Heart right ventricle (tissue), 16 donors: ENCODE results near the gene UBTF. TPM values are rescaled to one million over a fixed set of nuclear protein-coding genes. Genes with fewer than 3 reads are reported as not detected.

Source experiments
- ATAC-seq, 8 donors: fragments of 200-7000 bp; cut with Tn5 transposase; one replicate each; pipeline ENCODE4 v1.9.1; 2020; ENCODE audit warnings: mild to moderate bottlenecking in 8 of 8, moderate library complexity in 8 of 8, moderate number of reproducible peaks in 1 of 8
- DNase-seq, 2 donors: peaks; one replicate each; pipeline ENCODE4 v3.0.0-alpha.2; 2020
- H3K27ac ChIP-seq, 10 donors: fragments of 200-600 bp; sonication (generic) in 2 of 10; one replicate each; pipeline versions ENCODE4 v1.5.0 to v1.8.0; 2020 to 2022; ENCODE audit warnings: mild to moderate bottlenecking in 3 of 10
- H3K27me3 ChIP-seq, 7 donors: fragments of 200-600 bp; one replicate each; pipeline ENCODE4 v1.8.0; 2021 to 2022; ENCODE audit warnings: mild to moderate bottlenecking in 2 of 7
- H3K36me3 ChIP-seq, 9 donors: fragments of 200-600 bp; sonication (generic) in 1 of 9; one replicate each; pipeline versions ENCODE4 v1.5.0 to v1.8.0; 2020 to 2022; ENCODE audit warnings: mild to moderate bottlenecking in 2 of 9
- H3K4me1 ChIP-seq, 9 donors: fragments of 200-600 bp; sonication (generic) in 1 of 9; one replicate each; pipeline versions ENCODE4 v1.5.0 to v1.8.0; 2020 to 2022; ENCODE audit warnings: mild to moderate bottlenecking in 4 of 9
- H3K4me3 ChIP-seq, 10 donors: fragments of 200-600 bp; sonication (generic) in 2 of 10; one replicate each; pipeline versions ENCODE4 v1.5.0 to v1.8.0; 2020 to 2022; ENCODE audit warnings: mild to moderate bottlenecking in 7 of 10, moderate library complexity in 2 of 10
- H3K9me3 ChIP-seq, 11 donors: fragments of 200-600 bp in 10 of 11; sonication (generic) in 2 of 11; one replicate each; pipeline versions ENCODE4 v1.5.0 to v1.8.0; 2013 to 2022; ENCODE audit warnings: mild to moderate bottlenecking in 2 of 11, control low read depth in 1 of 11, moderate library complexity in 1 of 11
- CTCF ChIP-seq, 9 donors: fragments of 200-600 bp; sonication (generic) in 2 of 9; IDR thresholded peaks; one replicate each; pipeline versions ENCODE4 v1.5.0 to v1.8.0; 2021 to 2022; ENCODE audit warnings: antibody characterized with exemption in 9 of 9, mild to moderate bottlenecking in 5 of 9, moderate library complexity in 1 of 9
- WGBS, 2 donors: extraction: QIAGEN DNeasy Blood & Tissue Kit; methylation state at CpG; one replicate each; pipeline ENCODE4 v1.1.7; 2013; ENCODE audit warnings: inconsistent platforms in 1 of 2; 5-methylcytosine and 5-hydroxymethylcytosine counted together
- intact Hi-C, 10 donors: fragments of 100-400 bp; cut with DNase I; formaldehyde crosslinking; loops; one replicate each; pipeline versions ENCODE4 v1.11.1 to v1.14.2; 2022
- polyA plus RNA-seq, 2 donors: library from polyadenylated mRNA; stranded (reverse); fragments of 200-250 nt; gene quantifications; one replicate each; pipeline ENCODE4 v1.2.3, GENCODE V29; 2013
- total RNA-seq, 10 donors: library from RNA; stranded (reverse); fragmentation: NEBNext Ultra II Directional in 3 of 10; extraction: Animal tissue kit (Norgen Biotek cat#: 25700) in 3 of 10; gene quantifications; one replicate each; pipeline versions ENCODE4 v1.2.1 to v1.2.4, GENCODE V29; 2021 to 2023
- donor health status: Arrhythmogenic right ventricular cardiomyopathy.
- donor health status: ischemic (EF 13 %, LVEDD 7.1; RV severe dilation, severe dysfunction).
- donor health status: healthy with polysubstance abuse.
- donor health status: DM: no; HTN: yes; CAD: no.
- donor health status: DM: no; HTN: no; CAD: no.
- donor health status: ischemic (EF 25% LVEDD 6.9; RV normal size, moderate dysfunction).
- donor health status: ischemic (EF 25% LVEDD 5.7; RV mildly dilated, moderate dysfunction).
- donor health status: healthy.
- donor health status: DM: yes; HTN: yes; CAD: no.
- donor health status: Ischemic cardiomyopathy.
- donor health status: ischemic (EF 35%, LVEDD 5.7; RV mildly dilated, moderate dysfunction).
- donor health status: nonischemic (EF 11% LVEDD 7.7; RV severe dilation, severe dysfunction).
- donor health status: DM: yes; HTN: yes; CAD: no.
- donor health status: PGD.
- donor health status: ischemic (EF 29% LVEDD 5.4; RV normal size, mild dysfunction).
- donor health status: nonischemic (EF 23%, LVEDD 6.1; RV moderate dilation, normal function).

The UBTF gene
- total and polyA plus RNA-seq, 12 donors = 30.8 to 56.3 (median 40.9) TPM

GRCh38 chr17:44230140-44230539 is 10.7 kb upstream of the UBTF start:
- DNase-seq (peak in 1 of 2 donors; percentile 38), ATAC-seq (peak in 7 of 8 donors; percentile 21 to 76 (median 62))
- H3K36me3 ChIP-seq = no peaks in the 10 kb centered on the region
- WGBS, 2 donors = 49 to 52% methylated on average over 9 of the region's 9 CpGs
- H3K27me3 ChIP-seq = no peaks in the 10 kb centered on the region
- H3K4me1 ChIP-seq = peaks cover 0 to 18% (median 6%) of the 10 kb centered on the region in 9 donors
- no peak overlapping the region for H3K4me3 ChIP-seq
- peak overlapping the region in 3 of 10 donors; percentile 5 to 31 (median 9) for H3K27ac ChIP-seq
- no peak for TF ChIP-seq CTCF (IDR thresholded peaks at IDR 0.05)
- no peaks in the 10 kb centered on the region for H3K9me3 ChIP-seq
- intact Hi-C loops = loop anchor here in 2 of 10 donors (5.0 kb wide), 1 partner anchor 47 kb away; no protein-coding TSS in a partner anchor

- ATAC-seq (no peak), DNase-seq (no peak)
- intact Hi-C loops = loop anchor here in 2 of 10 donors (5.0 to 10.0 kb wide), 2 partner anchors 46 to 78 kb away; partner anchors contain the start of gene RUNDC3A (in 1 of the 2)
Observed at GRCh38 chr17:44229090-44229489, 9.6 kb upstream of the UBTF start.

GRCh38 chr17:44223541-44224071 is 4.1 kb upstream of the UBTF start:
- WGBS, 2 donors = 43 to 59% methylated on average over 7 of the region's 7 CpGs
- H3K27me3 ChIP-seq = no peaks in the 10 kb centered on the region
- no peak for TF ChIP-seq CTCF (IDR thresholded peaks at IDR 0.05)
- ATAC-seq (no peak), DNase-seq (peak in 1 of 2 donors; percentile 45)
- H3K4me1 ChIP-seq = peaks cover 6 to 29% (median 26%) of the 10 kb centered on the region in 9 donors
- H3K9me3 ChIP-seq = no peaks in the 10 kb centered on the region
- no peak overlapping the region for H3K4me3 ChIP-seq
- intact Hi-C loops = loop anchor here in 3 of 10 donors (5.0 to 10.0 kb wide), 3 partner anchors 51 to 99 kb away; partner anchors contain the start of gene SLC25A39 (in 1 of the 3)
- peak overlapping the region in 9 of 10 donors; percentile 98 to 100 (median 100) for H3K27ac ChIP-seq
- no peaks in the 10 kb centered on the region for H3K36me3 ChIP-seq

More at GRCh38 chr17:44229090-44229489, 9.6 kb upstream of the UBTF start:
- Histone ChIP-seq H3K27me3 (no peaks in the 10 kb centered on the region), H3K9me3 (no peaks in the 10 kb centered on the region), H3K36me3 (no peaks in the 10 kb centered on the region), H3K4me1 (peaks cover 0 to 21% (median 2%) of the 10 kb centered on the region in 9 donors), H3K4me3 (no peak overlapping the region), H3K27ac (no peak overlapping the region)
- TF ChIP-seq CTCF (IDR thresholded peaks at IDR 0.05) = no peak
- 89 to 92% methylated on average over 6 of the region's 6 CpGs for WGBS, 2 donors

GRCh38 chr17:44222112-44222869 is 2.8 kb upstream of the UBTF start:
- H3K27me3 ChIP-seq = no peaks in the 10 kb centered on the region
- WGBS, 2 donors = 1% methylated on average over 36 of the region's 36 CpGs
- H3K4me3 ChIP-seq = peak overlapping the region; percentile 47 to 98 (median 92)
- no peaks in the 10 kb centered on the region for H3K9me3 ChIP-seq
- peak overlapping the region; percentile 98 to 100 (median 100) for H3K27ac ChIP-seq
- H3K4me1 ChIP-seq = peaks cover 10 to 39% (median 35%) of the 10 kb centered on the region in 9 donors
- peak in 6 of 9 donors; percentile 11 to 55 (median 34) for TF ChIP-seq CTCF (IDR thresholded peaks at IDR 0.05)
- intact Hi-C loops = loop anchor here in 4 of 10 donors (1.0 to 10.0 kb wide), 4 partner anchors 53 to 103 kb away; partner anchors contain the start of gene SLC25A39 (in 1 of the 4)
- peaks cover 0 to 2% (median 0%) of the 10 kb centered on the region in 9 donors for H3K36me3 ChIP-seq
- ATAC-seq (peak; percentile 25 to 67 (median 54)), DNase-seq (peak; percentile 81 to 86)
